Karpas-422 (cell line): ENCODE data around the gene GPC5. TPM values are rescaled to one million over a fixed set of nuclear protein-coding genes. Genes with fewer than 3 reads are reported as not detected.

Experiments used
- DNase-seq: peaks from one replicate; pipeline ENCODE4 v3.0.0-alpha.2; 2015
- H2AFZ ChIP-seq: fragments of 200-600 bp; sonication (generic); 2 replicates; pipeline ENCODE4 v1.6.1; 2014; ENCODE audit warnings: antibody characterized with exemption, low read length, mixed read lengths
- H3K27ac ChIP-seq: fragments of 200-600 bp; sonication (generic); 2 replicates; pipeline ENCODE4 v1.5.1; 2014; ENCODE audit warnings: mild to moderate bottlenecking, low read length, moderate library complexity
- H3K27me3 ChIP-seq: fragments of 200-600 bp; sonication (generic); 2 replicates; pipeline ENCODE4 v1.6.1; 2014; ENCODE audit warnings: low read length, mixed read lengths
- H3K36me3 ChIP-seq: fragments of 200-600 bp; sonication (generic); 2 replicates; pipeline ENCODE4 v1.6.1; 2014; ENCODE audit warnings: low read length, mixed read lengths; ENCODE audit not compliant: insufficient read depth
- H3K4me1 ChIP-seq: fragments of 200-600 bp; sonication (generic); 2 replicates; pipeline ENCODE4 v1.6.1; 2014; ENCODE audit warnings: mild to moderate bottlenecking, low read length, mixed read lengths
- H3K4me2 ChIP-seq: fragments of 200-600 bp; sonication (generic); 2 replicates; pipeline ENCODE4 v1.6.1; 2014; ENCODE audit warnings: low read length, low read depth, mild to moderate bottlenecking; ENCODE audit not compliant: poor library complexity, severe bottlenecking
- H3K4me3 ChIP-seq: fragments of 200-600 bp; sonication (generic); 2 replicates; pipeline ENCODE4 v1.5.1; 2014; ENCODE audit warnings: mild to moderate bottlenecking, antibody characterized with exemption, low read length, mixed read lengths
- H3K79me2 ChIP-seq: fragments of 200-600 bp; sonication (generic); 2 replicates; pipeline ENCODE4 v1.6.1; 2014; ENCODE audit warnings: mild to moderate bottlenecking, low read length, mixed read lengths
- H3K9ac ChIP-seq: fragments of 200-600 bp; sonication (generic); 2 replicates; pipeline ENCODE4 v1.6.0; 2014; ENCODE audit warnings: low read length
- H3K9me2 ChIP-seq: fragments of 200-600 bp; sonication (generic), shearing (Covaris generic); replicated peaks from 2 replicates; pipeline ENCODE4 v1.6.0; 2014; ENCODE audit warnings: mild to moderate bottlenecking, low read length, moderate library complexity; ENCODE audit not compliant: insufficient read depth
- H3K9me3 ChIP-seq: fragments of 300-700, 200-600 bp; sonication (generic); 2 replicates; pipeline ENCODE4 v1.6.1; 2014; ENCODE audit warnings: low read length, mixed read lengths
- H4K20me1 ChIP-seq: fragments of 200-600 bp; sonication (generic); 2 replicates; pipeline ENCODE4 v1.6.1; 2014; ENCODE audit warnings: mild to moderate bottlenecking, antibody characterized with exemption, low read length, low read depth; ENCODE audit not compliant: insufficient read depth
- total RNA-seq: library from RNA; depleted of rRNA; stranded (reverse); fragments of >200 nt; shearing (Covaris generic); gene quantifications from 2 replicates; pipeline ENCODE4 v1.2.3, GENCODE V29; 2014; ENCODE audit warnings: low replicate concordance

The GPC5 gene
- total RNA-seq, 1 experiment from 2014 or later = not detected

DNA sequence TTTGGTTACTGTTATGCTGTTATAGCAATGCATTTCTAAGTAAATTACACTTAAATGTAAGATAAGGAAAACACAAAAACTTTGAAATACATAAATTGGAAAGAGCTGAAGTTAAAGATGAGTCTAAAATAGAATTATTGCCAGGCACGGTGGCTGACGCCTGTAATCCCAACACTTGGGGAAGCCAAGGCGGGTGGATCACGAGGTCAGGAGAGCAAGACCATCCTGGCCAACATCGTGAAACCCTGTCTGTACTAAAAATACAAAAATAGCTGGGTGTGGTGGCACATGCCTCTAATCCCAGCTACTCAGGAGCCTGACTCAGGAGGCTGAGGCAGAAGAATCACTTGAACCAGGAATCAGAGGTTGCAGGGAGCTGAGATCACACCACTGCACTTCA, 922.8 kb downstream of the GPC5 start:
- Histone ChIP-seq H3K27me3 (no peaks in the 10 kb centered on the region), H2AFZ (no peak overlapping the region), H4K20me1 (no peaks in the 10 kb centered on the region), H3K36me3 (no peaks in the 10 kb centered on the region), H3K4me3 (no peak overlapping the region), H3K9ac (no peak overlapping the region), H3K79me2 (no peaks in the 10 kb centered on the region), H3K4me2 (no peak overlapping the region), H3K9me3 (peaks cover 16% of the 10 kb centered on the region), H3K4me1 (no peaks in the 10 kb centered on the region), H3K27ac (no peak overlapping the region), H3K9me2 (no peaks in the 10 kb centered on the region)
- no peak for DNase-seq

DNA sequence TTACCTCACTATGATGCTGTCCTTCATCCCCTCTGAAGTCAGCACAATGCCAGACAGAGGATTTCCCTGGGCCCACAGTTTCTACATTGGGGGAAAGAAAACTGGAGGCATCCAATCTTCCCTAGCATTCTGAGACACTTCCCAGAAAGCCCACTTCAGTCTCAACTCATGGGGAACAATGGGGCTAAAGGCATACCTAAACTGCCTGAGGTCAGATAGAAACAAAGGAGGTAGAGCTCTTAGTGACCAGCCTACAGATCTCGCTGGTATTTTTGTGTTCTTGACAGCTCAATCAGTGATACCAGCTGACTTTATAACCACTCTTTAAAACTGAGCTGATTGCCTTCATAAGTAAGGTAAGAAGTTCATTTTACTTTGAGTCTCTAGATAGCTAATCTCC, 947.2 kb downstream of the GPC5 start:
- Histone ChIP-seq H3K4me1 (no peaks in the 10 kb centered on the region), H3K9me3 (peaks cover 42% of the 10 kb centered on the region), H3K27ac (no peak overlapping the region)

DNA sequence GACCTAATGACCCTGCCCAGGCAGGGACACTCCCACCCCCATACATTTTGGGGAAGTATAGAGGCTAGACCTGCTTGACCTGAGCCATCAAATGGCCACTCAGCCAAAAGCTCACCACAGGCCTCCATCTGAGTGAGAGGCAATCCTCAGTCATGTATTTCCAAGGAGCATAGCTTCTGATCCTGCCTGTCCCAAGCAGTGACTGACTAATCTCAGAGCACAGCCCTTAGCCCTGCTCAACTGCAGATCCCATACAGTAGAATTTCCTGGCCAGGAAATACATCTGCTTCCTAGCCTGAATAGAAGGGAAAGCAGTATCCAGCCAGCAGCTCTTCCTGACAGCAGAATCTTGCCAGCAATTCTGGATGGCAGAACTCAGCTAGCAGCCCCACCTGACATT, 947.6 kb downstream of the GPC5 start:
- H4K20me1 ChIP-seq = no peaks in the 10 kb centered on the region
- H3K27ac ChIP-seq = no peak overlapping the region
- H3K4me2 ChIP-seq = no peak overlapping the region
- H2AFZ ChIP-seq = no peak overlapping the region
- no peaks in the 10 kb centered on the region for H3K9me2 ChIP-seq
- H3K9me3 ChIP-seq = peaks cover 42% of the 10 kb centered on the region
- H3K79me2 ChIP-seq = no peaks in the 10 kb centered on the region
- H3K9ac ChIP-seq = no peak overlapping the region
- H3K4me1 ChIP-seq = no peaks in the 10 kb centered on the region
- H3K36me3 ChIP-seq = no peaks in the 10 kb centered on the region
- no peak for DNase-seq
- H3K4me3 ChIP-seq = no peak overlapping the region
- H3K27me3 ChIP-seq = no peaks in the 10 kb centered on the region

More for the DNA sequence above, 947.2 kb downstream of the GPC5 start:
- Histone ChIP-seq H2AFZ (no peak overlapping the region), H3K9me2 (no peaks in the 10 kb centered on the region), H3K27me3 (no peaks in the 10 kb centered on the region), H3K79me2 (no peaks in the 10 kb centered on the region), H3K36me3 (no peaks in the 10 kb centered on the region), H4K20me1 (no peaks in the 10 kb centered on the region), H3K4me2 (no peak overlapping the region), H3K9ac (no peak overlapping the region), H3K4me3 (no peak overlapping the region)
- no peak for DNase-seq

DNA sequence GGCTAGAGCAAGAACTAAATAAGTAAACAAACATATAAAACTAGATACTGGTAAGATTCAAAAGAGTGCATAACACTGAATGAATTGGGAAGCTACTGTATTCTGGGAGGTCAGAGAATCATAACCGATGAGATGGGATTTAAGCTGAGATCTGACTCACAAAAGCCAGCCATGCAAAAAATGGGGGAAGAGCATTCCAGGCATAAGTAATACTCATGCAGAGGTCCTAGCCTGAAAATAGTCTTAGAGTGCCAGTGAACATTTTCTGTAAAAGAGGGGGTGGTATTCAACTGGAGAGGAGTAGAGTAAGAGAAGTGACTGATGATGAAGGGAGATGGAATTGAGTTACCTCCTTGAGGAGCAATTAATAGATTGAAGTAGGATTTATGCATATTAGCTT, 956.2 kb downstream of the GPC5 start:
- Histone ChIP-seq H3K4me2 (no peak overlapping the region), H3K9me3 (peaks cover 12% of the 10 kb centered on the region), H3K36me3 (no peaks in the 10 kb centered on the region), H3K9me2 (no peaks in the 10 kb centered on the region), H3K27ac (no peak overlapping the region), H3K9ac (no peak overlapping the region), H4K20me1 (no peaks in the 10 kb centered on the region), H2AFZ (no peak overlapping the region), H3K79me2 (no peaks in the 10 kb centered on the region), H3K4me3 (no peak overlapping the region), H3K27me3 (no peaks in the 10 kb centered on the region), H3K4me1 (no peaks in the 10 kb centered on the region)
- no peak for DNase-seq

DNA sequence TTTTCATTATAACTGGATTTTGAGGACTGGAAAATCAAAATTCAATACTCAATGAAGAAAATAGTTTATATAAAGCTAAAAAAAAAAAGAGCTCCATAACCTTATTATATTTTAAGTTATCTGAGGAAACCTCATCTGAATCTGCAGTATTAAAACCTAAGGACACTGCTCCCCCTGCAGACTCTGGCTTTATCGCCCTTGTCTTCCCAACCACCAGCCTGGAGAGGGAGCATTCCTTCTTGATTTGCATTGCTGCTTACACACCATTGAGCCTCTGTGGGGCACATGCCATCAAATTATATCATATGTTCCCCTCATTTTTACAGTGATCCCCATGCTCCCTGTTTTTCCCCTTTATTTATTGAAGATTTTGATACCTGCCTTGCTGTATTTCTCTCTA, 956.8 kb downstream of the GPC5 start:
- no peak overlapping the region for H2AFZ ChIP-seq
- no peaks in the 10 kb centered on the region for H3K4me1 ChIP-seq
- peaks cover 14% of the 10 kb centered on the region for H3K9me3 ChIP-seq
- no peak overlapping the region for H3K4me3 ChIP-seq
- DNase-seq = no peak
- H3K4me2 ChIP-seq = no peak overlapping the region
- H3K9me2 ChIP-seq = no peaks in the 10 kb centered on the region
- H3K9ac ChIP-seq = no peak overlapping the region
- H4K20me1 ChIP-seq = no peaks in the 10 kb centered on the region
- no peaks in the 10 kb centered on the region for H3K27me3 ChIP-seq
- no peaks in the 10 kb centered on the region for H3K79me2 ChIP-seq
- H3K27ac ChIP-seq = no peak overlapping the region
- H3K36me3 ChIP-seq = no peaks in the 10 kb centered on the region

DNA sequence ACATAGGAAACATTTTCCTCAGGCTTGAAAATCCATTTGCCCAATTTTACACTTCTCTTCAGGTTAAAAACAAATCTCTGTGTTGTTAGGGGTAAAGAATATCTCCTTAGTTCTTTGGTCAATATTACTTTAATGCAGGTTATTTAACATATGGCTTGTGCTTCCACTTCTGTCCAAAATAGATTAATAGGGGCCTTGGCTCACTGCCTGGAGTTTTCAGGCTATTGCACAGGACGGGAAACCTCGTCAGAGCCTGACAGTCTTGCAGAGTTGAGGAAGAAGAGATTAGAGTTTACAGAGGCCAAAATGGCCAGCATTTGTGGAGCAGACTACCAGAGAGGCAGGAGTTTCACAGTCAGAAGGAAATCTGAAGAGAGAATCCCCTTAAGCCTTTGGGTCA, 964.3 kb downstream of the GPC5 start:
- DNase-seq = no peak
- Histone ChIP-seq H2AFZ (no peak overlapping the region), H3K9me2 (0 out of 2 replicates have a peak, but pooled peaks cover 2% of the 10 kb centered on the region), H3K36me3 (no peaks in the 10 kb centered on the region), H3K27me3 (no peaks in the 10 kb centered on the region), H3K4me1 (no peaks in the 10 kb centered on the region), H3K79me2 (no peaks in the 10 kb centered on the region), H3K9ac (no peak overlapping the region), H3K4me3 (no peak overlapping the region), H4K20me1 (no peaks in the 10 kb centered on the region), H3K27ac (no peak overlapping the region), H3K9me3 (peaks cover 5% of the 10 kb centered on the region), H3K4me2 (no peak overlapping the region)

DNA sequence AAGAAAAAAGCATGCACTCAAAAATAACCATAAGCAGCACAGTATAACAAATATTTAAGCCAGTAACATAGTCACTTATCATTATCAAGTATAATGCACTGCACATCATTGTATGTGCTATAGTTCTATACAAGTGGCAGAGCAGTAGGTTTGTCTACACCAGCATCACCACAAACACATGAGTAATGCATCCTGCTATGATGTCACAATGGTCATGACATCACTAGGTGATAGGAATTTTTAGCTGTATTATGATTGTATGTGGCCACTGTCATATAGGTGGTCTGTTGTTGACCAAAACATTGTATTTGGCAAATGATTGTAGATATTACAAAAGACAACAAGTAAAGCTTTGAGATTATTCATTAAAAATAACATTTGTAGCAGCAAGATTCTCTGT, 967.5 kb downstream of the GPC5 start:
- H3K27me3 ChIP-seq = no peaks in the 10 kb centered on the region
- no peaks in the 10 kb centered on the region for H4K20me1 ChIP-seq
- 0 out of 2 replicates have a peak, but pooled peaks cover 2% of the 10 kb centered on the region for H3K9me2 ChIP-seq
- no peak overlapping the region for H3K4me3 ChIP-seq
- H3K9me3 ChIP-seq = no peaks in the 10 kb centered on the region; the same call in 1 of the 2 replicates
- no peaks in the 10 kb centered on the region for H3K36me3 ChIP-seq
- H3K4me1 ChIP-seq = no peaks in the 10 kb centered on the region
- no peak overlapping the region for H3K27ac ChIP-seq
- H3K4me2 ChIP-seq = no peak overlapping the region
- DNase-seq = no peak
- no peak overlapping the region for H3K9ac ChIP-seq
- no peak overlapping the region for H2AFZ ChIP-seq
- H3K79me2 ChIP-seq = no peaks in the 10 kb centered on the region

DNA sequence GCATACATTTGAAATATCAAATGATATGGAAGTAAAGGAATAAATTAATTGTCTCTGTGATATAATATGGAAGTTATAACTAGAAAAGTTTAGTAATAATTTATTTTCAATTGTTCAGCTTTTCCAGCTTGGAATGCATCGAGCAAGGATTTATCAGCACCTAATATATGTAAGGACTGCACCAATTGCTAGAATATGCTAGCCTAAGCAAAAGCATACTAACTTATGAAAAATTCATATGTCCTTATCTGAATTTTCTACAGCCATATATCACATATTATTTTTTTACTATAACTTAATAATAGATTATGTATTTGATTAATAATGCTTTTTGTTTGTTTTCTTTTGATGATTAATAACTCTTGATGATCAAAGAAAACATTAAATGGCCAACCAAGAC, 979.0 kb downstream of the GPC5 start:
- Histone ChIP-seq H3K9ac (no peak overlapping the region), H3K27ac (no peak overlapping the region), H3K4me2 (no peak overlapping the region), H3K36me3 (no peaks in the 10 kb centered on the region), H4K20me1 (no peaks in the 10 kb centered on the region), H3K79me2 (no peaks in the 10 kb centered on the region), H3K9me3 (peaks cover 23% of the 10 kb centered on the region), H3K4me1 (no peaks in the 10 kb centered on the region), H2AFZ (no peak overlapping the region), H3K4me3 (no peak overlapping the region), H3K27me3 (no peaks in the 10 kb centered on the region), H3K9me2 (0 out of 2 replicates have a peak, but pooled peaks cover 4% of the 10 kb centered on the region)
- no peak for DNase-seq

DNA sequence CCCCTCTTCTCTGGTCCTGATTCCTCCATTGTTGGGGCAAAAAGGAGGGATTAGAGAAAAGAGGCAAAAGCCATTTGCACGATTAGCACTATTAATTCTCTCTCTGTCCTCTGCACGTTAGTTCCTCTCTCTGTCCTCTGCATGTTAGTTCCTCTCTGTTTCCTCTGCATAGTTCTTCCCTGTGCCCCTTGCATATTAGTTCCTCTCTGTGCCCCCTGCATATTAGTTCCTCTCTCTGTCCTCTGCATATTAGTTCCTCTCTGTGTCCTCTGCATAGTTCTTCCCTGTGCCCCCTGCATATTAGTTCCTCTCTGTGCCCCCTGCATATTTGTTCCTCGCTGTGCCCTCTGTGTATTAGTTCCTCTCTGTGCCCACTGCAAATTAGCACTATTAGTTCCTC, 981.0 kb downstream of the GPC5 start:
- H3K9me2 ChIP-seq = 0 out of 2 replicates have a peak, but pooled peaks cover 4% of the 10 kb centered on the region
- no peak for DNase-seq
- H3K36me3 ChIP-seq = no peaks in the 10 kb centered on the region
- no peak overlapping the region for H3K4me2 ChIP-seq
- H3K4me1 ChIP-seq = no peaks in the 10 kb centered on the region
- H3K27me3 ChIP-seq = no peaks in the 10 kb centered on the region
- no peaks in the 10 kb centered on the region for H3K79me2 ChIP-seq
- H3K27ac ChIP-seq = no peak overlapping the region
- H4K20me1 ChIP-seq = no peaks in the 10 kb centered on the region
- H3K9me3 ChIP-seq = peaks cover 22% of the 10 kb centered on the region
- H2AFZ ChIP-seq = no peak overlapping the region
- no peak overlapping the region for H3K4me3 ChIP-seq
- H3K9ac ChIP-seq = no peak overlapping the region
